CD4-positive, alpha-beta T cell treated with Interferon gamma for 1 hour (primary cell): ENCODE results near the gene GFOD1.
"Not testable (repeated sequence)": the region's sequence is repeated elsewhere in the genome, so short reads cannot be mapped to it uniquely, and the experiment has no call there.

Experiments
- DNase-seq: peaks from one replicate; pipeline ENCODE4 v3.0.0-alpha.2; 2020

GFOD1 gene

GRCh38 chr6:13398421-13398994 is 88.9 kb downstream of the GFOD1 start:
- no peak for DNase-seq

DNA sequence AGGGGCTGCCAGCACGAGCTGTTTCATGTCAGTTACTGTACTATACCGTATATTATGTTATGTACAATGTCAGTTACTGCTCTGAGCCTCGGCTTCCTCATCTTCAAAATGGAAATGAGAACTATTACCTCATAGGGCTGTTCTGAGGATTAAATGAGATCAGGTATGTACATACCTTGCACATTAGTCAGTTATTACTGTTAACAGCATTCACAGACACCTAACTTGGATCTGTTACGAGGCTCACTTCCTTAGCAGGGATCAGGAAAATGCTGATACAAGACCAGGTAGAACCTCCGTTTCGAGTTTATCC is 89.4 kb downstream of the GFOD1 start:
- no peak for DNase-seq

GRCh38 chr6:13397359-13398068 is 89.9 kb downstream of the GFOD1 start:
- peak; percentile 54 for DNase-seq

GRCh38 chr6:13396241-13396792 is 91.1 kb downstream of the GFOD1 start:
- no peak for DNase-seq

DNA sequence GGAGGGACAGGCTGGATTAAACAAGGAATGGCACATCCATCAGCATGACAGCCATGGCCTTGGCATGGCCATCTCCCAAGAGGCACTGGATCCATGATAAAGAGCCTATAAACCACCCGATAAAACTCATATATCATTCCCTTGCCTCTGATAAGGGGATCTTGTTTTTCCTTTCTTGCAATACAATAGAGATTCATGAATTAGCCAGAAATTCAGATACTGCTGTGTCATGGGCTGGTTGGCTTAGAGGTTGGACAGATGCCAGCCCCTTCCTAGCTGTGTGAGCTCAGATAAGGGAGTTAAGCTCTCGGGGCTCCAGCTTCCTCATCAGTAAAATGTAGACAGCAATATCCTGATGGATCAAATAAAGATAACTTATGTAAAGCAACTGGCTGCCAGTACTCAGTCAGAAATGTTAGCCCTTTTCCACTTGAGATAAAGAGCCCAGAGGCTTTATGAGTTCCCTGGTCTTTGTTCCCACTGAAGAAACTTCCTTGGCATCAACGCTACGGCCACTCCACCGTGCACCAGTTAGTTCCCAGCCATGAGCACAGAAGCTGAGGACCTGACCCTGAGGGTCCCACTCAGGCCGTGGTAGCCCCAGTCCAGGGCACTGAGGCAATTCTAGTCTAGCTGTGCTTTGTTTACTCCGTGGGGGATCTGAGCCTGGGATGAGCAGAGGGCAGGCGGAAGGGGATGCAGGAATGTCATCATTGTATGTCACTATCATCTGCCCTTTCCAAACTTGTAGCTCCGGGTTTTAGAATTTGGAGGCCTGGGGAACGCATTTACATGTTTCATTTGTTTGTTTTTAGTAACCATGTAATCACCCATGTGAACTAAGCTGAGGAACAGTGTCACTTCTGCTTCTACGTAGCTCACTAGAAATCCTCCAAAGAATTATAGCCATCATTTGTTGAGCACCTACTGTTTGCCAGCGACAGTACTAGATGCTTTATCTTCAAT is 91.8 kb downstream of the GFOD1 start:
- DNase-seq: peak; percentile 49

DNA sequence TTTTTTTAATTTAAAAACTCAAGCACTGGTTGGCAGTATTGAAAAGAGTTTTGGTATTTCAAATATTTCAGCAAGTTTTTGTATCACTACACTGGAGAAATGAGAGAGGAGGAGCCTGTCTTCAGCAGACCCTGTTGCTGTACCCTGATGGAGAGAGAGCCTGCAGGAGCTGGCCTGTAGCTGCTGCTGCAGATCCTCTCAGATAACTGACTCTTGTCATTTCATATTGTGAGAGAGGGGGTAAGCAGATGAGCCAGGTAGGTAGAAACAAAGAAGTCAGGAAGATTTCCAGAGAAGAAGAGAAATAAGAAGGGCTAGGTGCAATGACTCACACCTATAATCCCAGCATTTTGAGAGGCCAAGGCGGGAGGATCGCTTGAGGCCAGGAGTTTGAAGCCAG is 94.9 kb downstream of the GFOD1 start:
- no peak for DNase-seq

GRCh38 chr6:13391537-13391936 is 95.9 kb downstream of the GFOD1 start:
- no peak for DNase-seq

- no peak for DNase-seq
These were observed 96.7 kb downstream of the GFOD1 start for GRCh38 chr6:13390658-13391057.

DNA sequence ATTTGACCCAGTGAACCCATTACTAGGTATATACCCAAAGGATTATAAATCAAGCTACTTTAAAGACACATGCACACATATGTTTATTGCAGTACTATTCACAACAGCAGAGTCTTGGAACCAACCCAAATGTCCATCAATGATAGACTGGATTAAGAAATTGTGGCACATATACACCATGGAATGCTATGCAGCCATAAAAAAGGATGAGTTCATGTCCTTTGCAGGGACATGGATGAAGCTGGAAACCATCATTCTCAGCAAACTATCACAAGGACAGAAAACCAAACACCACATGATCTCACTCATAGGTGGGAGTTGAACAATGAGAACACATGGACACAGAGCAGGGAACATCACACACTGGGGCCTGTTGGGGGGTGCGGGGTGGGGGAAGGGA is 98.2 kb downstream of the GFOD1 start:
- DNase-seq: not testable (repeated sequence)

- not testable (repeated sequence) for DNase-seq
These were observed 98.6 kb downstream of the GFOD1 start for GRCh38 chr6:13388769-13389168.

GRCh38 chr6:13384966-13385365 is 102.4 kb downstream of the GFOD1 start:
- DNase-seq: no peak

DNA sequence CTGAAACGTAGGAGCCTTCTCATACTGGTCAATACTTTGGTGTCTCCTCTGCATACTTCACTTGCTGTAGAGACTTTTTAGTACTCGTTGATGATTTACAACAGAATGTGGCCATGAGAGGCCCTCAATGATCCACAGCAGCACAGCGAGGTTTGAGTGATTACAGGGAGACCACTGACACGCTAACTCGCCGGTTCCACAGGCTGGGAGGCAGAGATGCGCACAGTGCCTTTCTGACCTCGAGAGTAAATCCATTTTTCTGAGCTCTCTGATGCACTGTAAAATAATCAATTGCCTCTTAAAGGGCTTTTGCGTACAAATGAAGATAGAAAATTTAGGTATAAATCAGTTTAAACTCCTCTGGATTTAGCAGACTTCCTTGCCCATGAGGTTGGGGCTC is 102.9 kb downstream of the GFOD1 start:
- DNase-seq: no peak

DNA sequence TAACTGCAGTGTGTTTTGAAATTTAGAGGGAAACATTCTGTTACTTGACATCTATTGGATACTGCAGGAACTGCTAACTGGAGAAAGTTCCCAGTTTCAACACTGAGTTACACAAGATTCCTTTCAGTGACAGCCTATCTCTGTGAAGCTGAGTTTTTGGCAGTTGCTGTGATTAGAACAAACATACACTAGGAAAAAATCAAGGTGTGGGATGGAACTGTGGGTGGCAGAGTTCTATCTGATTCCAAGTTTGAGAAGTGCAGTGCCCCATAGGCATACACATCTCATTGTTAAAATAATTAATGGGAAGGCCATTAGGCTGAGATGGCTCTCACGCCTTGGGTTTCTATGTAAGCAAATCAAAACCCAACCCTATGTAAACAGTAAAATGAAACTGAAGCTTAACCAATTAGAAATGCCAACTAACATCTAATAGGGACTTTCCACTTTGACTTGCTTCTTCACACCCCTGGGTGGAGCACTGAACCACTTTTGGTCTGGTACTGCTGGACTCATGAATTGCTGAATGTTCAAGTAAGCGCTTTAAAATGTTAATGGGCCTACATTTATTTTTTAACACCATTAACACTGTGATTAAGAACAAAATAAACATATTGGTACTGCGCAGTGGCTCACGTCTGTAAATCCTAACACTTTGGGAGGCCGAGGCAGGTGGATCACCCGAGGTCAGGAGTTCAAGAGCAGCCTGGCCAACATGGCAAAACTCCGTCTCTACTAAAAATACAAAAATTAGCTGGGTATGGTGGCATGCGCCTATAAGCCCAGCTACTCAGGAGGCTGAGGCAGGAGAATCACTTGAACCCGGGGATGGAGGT is 103.9 kb downstream of the GFOD1 start:
- peak; percentile 56 for DNase-seq

GRCh38 chr6:13380761-13381160 is 106.6 kb downstream of the GFOD1 start:
- DNase-seq: no peak

DNA sequence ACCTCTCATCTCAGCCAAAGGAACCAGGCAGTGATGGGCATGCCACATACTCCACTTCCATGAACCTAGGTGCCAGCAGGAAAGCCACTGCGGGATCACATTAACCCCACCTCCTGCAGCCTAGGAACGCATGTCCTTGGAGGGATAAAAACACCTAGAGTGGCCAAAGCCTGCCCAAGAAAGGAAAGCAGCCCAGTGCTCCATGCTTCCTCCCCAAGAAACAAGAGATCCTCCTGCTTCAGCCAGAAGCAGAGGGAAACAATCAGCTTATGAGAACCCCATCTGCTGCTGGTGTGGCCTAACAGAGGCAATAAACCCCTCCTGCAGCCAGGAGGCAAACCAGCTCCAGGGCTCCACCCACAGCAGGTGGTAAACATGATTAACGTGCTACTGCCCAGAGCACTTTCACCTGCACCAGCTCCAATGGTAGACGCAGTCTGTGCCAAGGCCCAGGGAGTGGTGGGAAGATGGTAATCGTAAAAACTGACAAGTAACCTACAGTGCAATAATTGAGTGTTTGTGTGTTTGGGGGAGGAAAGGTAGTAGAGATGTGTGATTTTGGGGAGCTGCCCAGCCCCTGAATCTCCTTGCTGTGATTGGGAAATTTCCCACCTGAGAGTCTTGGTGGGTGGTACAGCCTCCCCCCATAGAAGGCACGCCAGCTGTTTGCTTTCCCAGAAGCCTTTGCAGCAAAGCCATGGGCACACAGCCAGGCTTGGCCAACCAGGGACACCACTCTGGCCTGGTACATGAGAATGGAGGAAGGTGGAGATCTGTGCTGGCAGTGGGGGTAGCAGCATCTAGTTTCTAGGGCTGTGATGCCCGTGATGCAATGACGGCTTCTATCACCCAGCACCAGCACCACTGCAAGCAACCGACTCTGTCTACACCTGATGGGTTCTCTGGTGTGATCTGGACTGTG is 108.5 kb downstream of the GFOD1 start:
- no peak for DNase-seq

- DNase-seq: no peak
These were observed 110.2 kb downstream of the GFOD1 start for GRCh38 chr6:13377054-13377758.

DNA sequence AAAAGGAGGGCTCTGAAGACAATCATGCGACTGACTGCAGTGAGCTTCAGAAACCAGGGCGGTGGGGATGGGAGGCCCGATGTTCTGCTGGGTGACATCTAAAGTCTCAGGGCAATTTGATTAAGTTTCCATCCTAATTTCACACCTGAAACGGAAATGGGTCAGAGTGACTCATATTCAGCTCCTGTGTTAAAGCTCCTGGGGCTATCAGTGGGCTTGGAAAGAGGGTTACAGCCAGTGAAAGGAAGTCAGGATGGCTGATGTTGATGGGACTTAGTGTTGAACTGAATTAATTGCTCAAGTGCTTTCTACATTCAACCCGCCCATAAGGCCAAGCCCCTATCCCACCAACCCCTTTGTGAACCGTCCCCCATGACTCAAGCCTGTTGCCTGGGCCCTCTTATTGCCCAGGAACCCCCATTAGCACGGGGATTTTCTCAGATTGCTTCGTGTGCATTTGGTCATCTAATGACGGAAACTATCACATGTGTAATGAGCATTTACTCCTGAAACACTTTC is 112.0 kb downstream of the GFOD1 start:
- DNase-seq: no peak

GRCh38 chr6:13373919-13374318 is 113.5 kb downstream of the GFOD1 start:
- DNase-seq: no peak

DNA sequence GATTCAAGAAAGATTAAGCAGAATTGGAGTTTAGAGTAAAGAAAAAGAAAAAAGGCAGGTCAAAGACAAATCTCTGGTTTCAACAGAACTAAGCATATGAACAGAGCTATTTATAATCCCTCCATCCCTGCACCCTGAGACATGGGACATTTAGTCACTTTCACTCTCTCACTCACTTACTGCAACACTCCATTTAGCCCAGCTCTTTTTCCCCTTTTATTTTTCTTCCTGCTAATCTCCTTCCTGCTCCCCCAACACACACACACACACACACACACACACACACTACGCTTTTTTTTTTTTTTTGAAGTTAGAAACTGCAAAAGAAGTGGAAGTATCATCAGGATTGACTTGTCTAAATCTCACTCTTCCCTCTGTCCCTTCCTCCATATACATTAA is 113.9 kb downstream of the GFOD1 start:
- no peak for DNase-seq

DNA sequence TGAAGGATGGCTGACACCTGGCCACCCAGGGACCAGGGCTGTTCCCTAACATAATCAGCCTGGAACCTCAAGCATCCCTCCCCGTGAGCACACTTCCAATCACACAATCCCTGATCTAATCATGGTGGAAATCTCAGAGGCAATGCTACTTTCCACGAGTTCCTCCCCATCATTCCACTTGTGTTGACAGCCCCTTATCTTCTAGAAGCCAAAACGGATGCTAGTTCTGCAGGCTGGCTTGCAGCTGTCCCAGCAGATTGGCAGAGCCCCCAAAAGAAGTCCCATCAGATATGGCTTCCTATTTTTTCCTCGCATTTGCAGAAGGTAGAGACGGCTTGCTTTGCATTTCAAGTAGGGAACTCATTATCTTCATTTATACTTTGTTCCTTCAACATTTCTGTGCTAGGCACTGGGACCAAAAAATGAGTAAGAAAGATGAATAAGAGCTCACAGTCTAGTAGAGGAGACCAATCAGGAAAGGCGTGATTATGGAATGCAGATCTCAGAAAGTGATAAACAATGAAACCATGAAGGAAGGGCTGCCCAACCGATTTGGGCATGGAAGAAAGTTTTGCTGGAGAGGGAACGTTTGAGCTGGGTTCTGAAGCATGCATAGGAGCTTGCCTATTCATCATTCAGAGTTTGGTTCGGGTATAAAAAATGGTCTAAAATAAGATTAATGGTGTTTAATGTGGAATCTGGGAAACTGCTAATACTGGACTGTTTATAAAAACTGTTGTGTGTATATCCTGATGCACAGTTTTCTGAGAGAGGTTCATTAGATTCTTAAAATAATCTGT is 114.5 kb downstream of the GFOD1 start:
- DNase-seq: no peak
